Effector memory CD8-positive, alpha-beta T cell (primary cell): ENCODE data around the gene GAS2.

ENCODE experiments used
- ATAC-seq: fragments of 150-1000 bp; cut with Tn5 transposase; replicated peaks from 2 replicates; pipeline ENCODE4 v1.10.0; 2021; ENCODE audit warnings: mild to moderate bottlenecking, moderate library complexity
- DNase-seq, 3 experiments: peaks; one replicate each; pipeline ENCODE4 v3.0.0; 2021
- H3K27ac Mint-ChIP-seq, 2 donors: one replicate each; pipeline ENCODE4 v1.8.0; 2022; ENCODE audit warnings: mild to moderate bottlenecking in 2 of 2, mixed read lengths in 2 of 2, moderate library complexity in 2 of 2
- H3K27me3 Mint-ChIP-seq, 2 donors: one replicate each; pipeline ENCODE4 v1.8.0; 2022; ENCODE audit warnings: mixed read lengths in 2 of 2
- H3K36me3 Mint-ChIP-seq: one replicate; pipeline ENCODE4 v1.8.0; 2022; ENCODE audit warnings: mild to moderate bottlenecking, moderate library complexity, mixed read lengths; ENCODE audit not compliant: insufficient read depth
- H3K4me1 Mint-ChIP-seq, 2 donors: one replicate each; pipeline ENCODE4 v1.8.0; 2022; ENCODE audit warnings: low read depth in 2 of 2, mixed read lengths in 2 of 2
- H3K4me3 Mint-ChIP-seq, 2 donors: one replicate each; pipeline ENCODE4 v1.8.0; 2022; ENCODE audit warnings: mild to moderate bottlenecking in 2 of 2, mixed read lengths in 2 of 2, moderate library complexity in 2 of 2
- H3K9me3 Mint-ChIP-seq, 2 donors: one replicate each; pipeline ENCODE4 v1.8.0; 2022; ENCODE audit warnings: mixed read lengths in 2 of 2

Gene GAS2

DNA sequence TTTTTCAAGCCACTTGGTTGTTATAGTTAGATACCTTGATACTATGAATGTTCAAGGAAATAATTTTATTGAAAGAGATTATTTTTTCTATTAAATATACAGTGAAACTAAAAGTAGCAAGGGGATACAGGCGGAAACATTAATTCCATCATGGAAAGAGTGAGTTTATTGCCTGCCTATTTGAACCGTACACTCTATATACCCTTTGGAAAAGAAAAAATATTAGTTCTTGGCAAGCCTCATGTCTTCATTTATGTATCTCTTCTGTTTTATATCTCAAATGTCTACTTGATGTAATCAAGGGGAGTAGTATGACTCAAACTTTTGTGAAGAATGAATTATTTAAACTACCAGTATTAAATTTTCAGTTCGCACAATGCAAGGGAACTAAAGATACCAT is 54.0 kb downstream of the GAS2 start:
- ATAC-seq (no peak), DNase-seq (no peak)
- Mint-ChIP-seq H3K9me3 (no peaks in the 10 kb centered on the region), H3K4me3 (no peak overlapping the region), H3K4me1 (no peaks in the 10 kb centered on the region), H3K27me3 (no peaks in the 10 kb centered on the region), H3K27ac (no peak overlapping the region), H3K36me3 (no peaks in the 10 kb centered on the region)

DNA sequence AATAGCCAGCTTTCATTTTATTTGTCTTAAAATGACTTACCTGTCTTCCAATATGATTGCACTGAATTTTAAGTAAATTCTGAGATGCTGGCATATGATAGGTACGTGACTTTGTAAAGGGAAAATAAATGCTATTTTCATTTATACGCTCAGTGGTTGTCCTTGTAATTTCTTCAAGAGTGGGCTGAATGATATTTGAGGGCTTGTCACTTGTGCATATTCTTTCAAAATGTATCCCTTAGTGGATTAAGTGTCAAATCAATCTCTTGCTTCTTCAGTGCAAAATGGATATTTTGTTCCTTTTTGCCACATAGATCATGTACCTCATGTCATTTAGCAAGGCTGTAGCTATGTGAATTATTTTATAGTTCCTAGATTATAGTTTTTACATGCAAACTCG is 56.9 kb downstream of the GAS2 start:
- Mint-ChIP-seq H3K27ac (no peak overlapping the region), H3K4me1 (no peaks in the 10 kb centered on the region), H3K4me3 (no peak overlapping the region), H3K9me3 (no peaks in the 10 kb centered on the region), H3K36me3 (no peaks in the 10 kb centered on the region), H3K27me3 (no peaks in the 10 kb centered on the region)
- DNase-seq, result no peak
- no peak for ATAC-seq

DNA sequence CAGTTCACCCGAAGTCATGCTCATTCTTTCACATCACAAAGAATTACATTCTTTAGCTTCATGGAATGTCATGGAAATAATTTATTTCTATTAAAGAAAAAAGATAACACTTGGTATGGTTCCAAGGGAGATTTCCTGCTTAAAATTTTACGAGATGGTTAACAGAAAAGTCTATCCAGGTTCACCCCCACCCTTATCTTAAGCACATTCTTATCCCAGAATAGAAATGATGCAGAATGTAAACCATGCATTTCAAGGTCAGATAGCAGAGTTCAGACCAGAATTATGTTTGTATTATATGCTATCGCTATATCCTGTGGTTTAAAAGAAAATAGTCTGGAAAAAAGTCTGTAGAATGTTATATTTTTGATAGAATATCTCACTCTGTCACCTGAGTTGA is 58.7 kb downstream of the GAS2 start:
- Mint-ChIP-seq H3K4me1 (no peaks in the 10 kb centered on the region), H3K36me3 (no peaks in the 10 kb centered on the region)
- no peak for DNase-seq

DNA sequence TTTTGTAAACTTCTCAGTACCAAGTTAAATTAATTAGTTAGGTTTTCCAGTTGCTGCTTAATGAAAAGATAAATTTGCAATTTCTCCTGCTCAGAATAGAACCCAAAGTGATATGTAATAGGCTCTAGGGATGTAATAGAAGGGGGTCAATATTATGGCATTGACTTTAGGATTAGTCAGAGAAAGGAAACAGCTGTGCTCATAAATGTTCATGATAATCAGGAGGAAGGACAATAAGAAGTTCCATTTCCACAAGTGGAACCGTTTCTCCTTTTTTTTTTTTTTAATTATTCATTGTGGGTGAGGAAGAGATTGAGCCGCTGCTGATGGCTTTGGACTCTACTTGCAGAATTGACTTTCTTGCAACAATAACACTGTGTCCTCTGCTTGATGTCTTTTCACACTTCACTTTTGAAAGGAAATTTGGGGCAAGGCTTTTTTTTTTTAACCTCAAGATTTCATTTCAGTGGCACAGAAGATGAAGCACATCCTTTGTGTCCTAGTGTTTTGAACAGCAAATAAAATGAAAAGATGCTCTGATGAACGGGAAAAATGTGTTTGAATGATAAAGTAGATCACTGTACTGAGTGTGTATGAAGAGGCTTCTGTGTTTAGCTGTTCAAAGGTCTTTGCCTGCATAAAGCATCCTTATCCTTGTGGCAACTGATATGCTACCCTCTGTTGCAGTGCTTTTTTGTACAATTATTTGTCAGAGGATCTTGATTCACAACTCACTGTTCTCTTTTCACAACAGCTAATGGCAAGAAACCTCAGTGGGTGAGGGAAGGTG is 62.4 kb downstream of the GAS2 start:
- Mint-ChIP-seq H3K4me1 (no peaks in the 10 kb centered on the region), H3K9me3 (no peaks in the 10 kb centered on the region), H3K27me3 (no peaks in the 10 kb centered on the region), H3K27ac (no peak overlapping the region), H3K36me3 (no peaks in the 10 kb centered on the region), H3K4me3 (no peak overlapping the region)
- ATAC-seq (no peak), DNase-seq (no peak)

More for the DNA sequence above, 58.7 kb downstream of the GAS2 start:
- Mint-ChIP-seq H3K9me3 (no peaks in the 10 kb centered on the region), H3K27ac (no peak overlapping the region), H3K27me3 (no peaks in the 10 kb centered on the region), H3K4me3 (no peak overlapping the region)
- no peak for ATAC-seq

DNA sequence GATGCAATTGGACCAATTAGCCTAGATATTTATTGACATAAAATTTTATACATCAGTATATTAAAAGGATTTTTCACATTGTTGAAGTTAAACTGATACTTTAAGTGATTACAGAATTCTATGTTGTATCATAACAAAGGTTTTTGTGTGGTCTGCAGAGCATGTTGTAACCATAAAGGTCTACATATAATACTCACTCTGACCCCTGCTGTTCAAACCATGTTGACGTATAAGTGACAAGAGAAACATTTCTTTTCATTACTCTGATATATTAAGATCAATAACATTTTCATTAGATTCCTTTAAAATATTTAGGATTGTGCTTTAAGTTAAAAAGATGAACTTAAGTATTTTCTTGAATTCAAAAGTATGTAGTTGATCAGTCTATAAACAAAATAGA is 63.9 kb downstream of the GAS2 start:
- Mint-ChIP-seq H3K27me3 (no peaks in the 10 kb centered on the region), H3K4me1 (no peaks in the 10 kb centered on the region), H3K27ac (no peak overlapping the region), H3K36me3 (no peaks in the 10 kb centered on the region), H3K4me3 (no peak overlapping the region), H3K9me3 (no peaks in the 10 kb centered on the region)
- DNase-seq, result no peak
- no peak for ATAC-seq

DNA sequence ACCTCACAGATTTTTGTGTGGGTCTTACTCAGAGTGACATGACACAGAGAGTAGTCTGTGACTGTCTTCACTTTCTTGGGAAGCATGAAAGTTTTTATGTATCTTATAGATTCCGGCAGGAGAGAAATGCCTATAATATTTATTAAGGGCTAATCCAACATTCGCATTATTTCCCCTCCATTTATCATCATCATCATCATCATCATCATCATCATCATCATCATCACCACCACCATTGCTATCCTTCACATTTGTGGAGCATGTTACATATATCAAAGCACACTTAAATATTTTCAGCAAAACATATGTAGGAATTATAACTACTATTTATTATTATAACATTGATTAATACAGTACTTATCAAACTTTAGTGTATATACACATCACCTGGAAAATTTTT is 66.2 kb downstream of the GAS2 start:
- no peaks in the 10 kb centered on the region for H3K27me3 Mint-ChIP-seq
- ATAC-seq (no peak), DNase-seq (no peak)
- no peak overlapping the region for H3K4me3 Mint-ChIP-seq
- no peaks in the 10 kb centered on the region for H3K4me1 Mint-ChIP-seq
- no peaks in the 10 kb centered on the region for H3K9me3 Mint-ChIP-seq
- H3K36me3 Mint-ChIP-seq, result no peaks in the 10 kb centered on the region
- H3K27ac Mint-ChIP-seq, result no peak overlapping the region

DNA sequence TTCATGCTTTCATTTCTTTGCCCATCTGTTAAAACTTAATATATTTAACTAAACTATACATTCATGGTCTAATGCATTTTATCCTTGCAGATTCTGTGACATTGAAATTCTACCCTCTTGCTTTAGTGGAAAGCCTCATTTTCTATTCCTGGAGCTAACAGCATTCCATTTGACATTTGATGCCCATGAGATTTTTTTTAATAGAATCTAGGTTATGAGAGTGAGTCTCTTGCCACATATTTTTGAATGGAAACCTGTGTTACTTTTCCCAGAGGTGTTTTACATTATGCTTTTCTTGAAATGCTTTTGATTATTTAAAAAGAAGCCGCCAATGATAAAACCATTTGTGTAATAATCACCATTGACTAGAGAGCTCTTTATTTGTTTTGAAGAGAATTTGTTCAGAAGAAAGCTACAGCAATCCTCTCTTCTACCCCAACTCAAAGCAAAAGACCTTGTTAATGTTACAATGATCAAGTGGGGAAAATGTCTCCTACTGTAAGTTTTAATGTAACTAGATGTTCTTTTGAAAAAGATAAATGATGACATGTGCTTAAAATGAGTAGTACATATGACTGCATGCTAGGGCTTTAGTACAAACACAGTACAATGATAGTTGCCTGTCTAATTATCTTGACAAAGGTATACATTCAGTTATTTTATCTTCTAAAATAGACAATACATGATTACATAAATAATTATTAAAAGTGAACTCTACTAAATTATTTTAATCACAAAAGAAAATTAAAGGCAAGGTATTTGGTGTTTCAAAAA is 67.3 kb downstream of the GAS2 start:
- no peak overlapping the region for H3K27ac Mint-ChIP-seq
- no peaks in the 10 kb centered on the region for H3K4me1 Mint-ChIP-seq
- H3K9me3 Mint-ChIP-seq, result no peaks in the 10 kb centered on the region
- no peak overlapping the region for H3K4me3 Mint-ChIP-seq
- DNase-seq (no peak), ATAC-seq (no peak)
- H3K27me3 Mint-ChIP-seq, result no peaks in the 10 kb centered on the region
- no peaks in the 10 kb centered on the region for H3K36me3 Mint-ChIP-seq

DNA sequence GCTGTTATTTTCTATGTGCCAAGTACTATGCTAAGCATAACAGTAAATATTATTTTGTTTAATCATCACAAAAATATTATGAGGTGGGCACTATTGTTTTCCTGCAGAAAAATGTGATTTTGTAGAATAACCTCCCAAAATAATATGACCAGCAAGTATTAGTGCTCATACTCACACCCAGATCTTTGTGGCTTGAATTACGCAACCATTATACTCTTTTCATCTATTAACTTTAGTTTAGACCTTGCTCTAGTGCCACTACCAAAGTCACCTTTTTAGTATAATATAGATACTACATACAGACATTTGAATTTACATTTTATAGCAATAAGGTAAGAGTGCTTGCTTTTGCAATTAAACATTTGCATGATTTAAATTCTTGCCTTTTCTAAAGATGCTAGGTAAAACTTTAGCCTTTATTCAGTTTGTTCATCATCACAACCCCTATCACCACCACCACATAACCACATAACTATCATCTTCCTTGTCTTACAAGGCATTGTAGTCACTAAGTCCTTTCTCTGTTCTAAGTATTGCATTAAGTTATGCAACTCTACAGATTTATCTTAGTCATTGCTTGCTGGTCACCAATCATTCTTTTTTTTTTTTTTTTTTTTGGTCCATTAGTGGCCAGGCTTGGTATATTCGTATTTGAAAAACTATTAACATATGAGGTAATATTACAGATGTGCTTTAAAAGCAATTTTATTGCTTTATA is 68.4 kb downstream of the GAS2 start:
- Mint-ChIP-seq H3K27ac (no peak overlapping the region), H3K27me3 (no peaks in the 10 kb centered on the region), H3K9me3 (no peaks in the 10 kb centered on the region), H3K4me3 (no peak overlapping the region), H3K4me1 (no peaks in the 10 kb centered on the region), H3K36me3 (no peaks in the 10 kb centered on the region)
- DNase-seq (no peak), ATAC-seq (no peak)

DNA sequence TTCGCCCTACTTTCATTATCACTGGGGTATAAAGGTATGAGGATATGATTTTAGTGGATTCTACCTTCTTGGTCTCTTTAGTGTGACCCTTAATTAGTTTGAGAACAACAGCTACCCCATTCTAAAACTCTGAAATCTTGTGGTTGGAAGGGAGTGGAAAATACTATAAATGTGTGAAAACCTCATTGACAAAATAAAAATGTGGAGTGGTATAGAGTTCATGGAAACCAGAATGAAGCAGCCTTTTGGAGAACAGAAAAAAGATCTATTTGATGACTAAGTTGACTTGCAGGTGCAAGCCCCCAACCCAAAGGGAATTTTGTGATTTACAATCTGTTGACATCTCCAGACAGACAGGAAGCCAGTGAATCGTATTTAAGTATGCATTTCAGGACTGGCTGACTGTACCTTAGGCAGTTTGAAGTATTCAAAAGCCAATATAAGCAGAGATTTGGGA is 75.8 kb downstream of the GAS2 start:
- no peak for DNase-seq
- ATAC-seq, result no peak
- Mint-ChIP-seq H3K27ac (no peak overlapping the region), H3K9me3 (no peaks in the 10 kb centered on the region), H3K4me3 (no peak overlapping the region), H3K27me3 (peaks cover 6 to 20% of the 10 kb centered on the region in 2 donors), H3K36me3 (no peaks in the 10 kb centered on the region), H3K4me1 (no peaks in the 10 kb centered on the region)

DNA sequence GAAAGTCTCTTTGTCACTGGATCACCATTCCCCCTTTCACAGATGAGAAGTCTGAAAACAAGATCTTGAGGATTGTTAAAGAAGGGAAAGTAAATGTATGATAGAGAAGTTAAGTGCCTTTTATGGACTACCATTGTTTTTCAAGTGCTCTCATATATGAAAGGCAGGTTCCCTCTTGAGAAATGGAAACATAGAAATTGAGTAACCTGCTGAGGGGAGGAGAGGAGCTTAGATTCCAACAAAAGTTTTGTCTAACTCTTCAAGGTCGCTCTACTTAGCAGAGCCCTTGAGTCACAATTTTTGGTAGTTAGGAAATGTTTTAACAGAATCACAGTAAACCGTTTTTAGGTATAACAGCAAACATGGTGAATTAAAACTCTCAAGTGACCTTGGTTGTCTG is 83.1 kb downstream of the GAS2 start:
- DNase-seq (no peak), ATAC-seq (no peak)
- H3K27me3 Mint-ChIP-seq, result peaks cover 6 to 12% of the 10 kb centered on the region in 2 donors
- no peak overlapping the region for H3K27ac Mint-ChIP-seq
- no peaks in the 10 kb centered on the region for H3K36me3 Mint-ChIP-seq
- H3K4me3 Mint-ChIP-seq, result no peak overlapping the region
- H3K4me1 Mint-ChIP-seq, result no peaks in the 10 kb centered on the region
- no peaks in the 10 kb centered on the region for H3K9me3 Mint-ChIP-seq

DNA sequence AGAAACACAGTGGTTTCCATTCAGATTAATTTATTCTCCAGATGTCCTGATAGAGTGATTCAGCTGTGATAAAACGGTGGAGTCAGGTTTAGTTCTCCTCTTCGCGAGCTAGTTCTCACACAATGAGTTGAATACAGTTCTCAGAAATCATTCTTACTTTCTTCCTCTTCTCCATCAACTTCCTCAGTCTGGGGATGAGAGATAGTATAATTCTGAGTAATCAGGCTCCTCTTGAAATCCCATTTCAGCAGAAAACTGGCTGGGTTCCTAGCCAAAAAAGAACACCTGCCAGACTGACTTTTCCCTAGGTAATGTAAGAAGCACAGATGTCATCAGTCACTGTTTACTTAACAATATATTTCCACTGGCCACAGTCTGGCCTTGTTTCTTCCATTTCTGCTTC is 86.5 kb downstream of the GAS2 start:
- H3K4me1 Mint-ChIP-seq, result no peaks in the 10 kb centered on the region
- no peak overlapping the region for H3K27ac Mint-ChIP-seq
- H3K36me3 Mint-ChIP-seq, result no peaks in the 10 kb centered on the region
- no peak overlapping the region for H3K4me3 Mint-ChIP-seq
- H3K27me3 Mint-ChIP-seq, result peaks cover 5 to 6% of the 10 kb centered on the region in 2 donors
- no peaks in the 10 kb centered on the region for H3K9me3 Mint-ChIP-seq
- ATAC-seq, result no peak
- DNase-seq, result no peak

DNA sequence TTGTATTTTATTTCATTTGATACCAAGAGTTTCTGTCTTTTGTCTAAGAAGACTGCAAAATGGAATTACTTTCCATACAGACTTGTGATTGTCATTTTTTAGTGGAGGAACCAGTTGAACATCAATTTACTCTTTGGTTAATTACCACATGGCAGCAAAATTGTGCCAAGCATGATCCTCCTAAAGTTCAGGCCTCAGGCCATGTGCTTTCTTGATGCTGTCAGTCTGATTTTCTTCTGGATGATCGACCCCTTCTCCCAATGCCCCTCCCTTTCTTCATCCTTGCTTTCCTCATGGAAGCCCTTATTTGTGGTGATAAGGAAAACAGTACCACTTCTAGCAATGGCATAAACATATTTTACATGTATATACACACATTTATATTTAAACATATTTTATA is 87.0 kb downstream of the GAS2 start:
- DNase-seq (no peak), ATAC-seq (no peak)
- no peaks in the 10 kb centered on the region for H3K4me1 Mint-ChIP-seq
- no peaks in the 10 kb centered on the region for H3K9me3 Mint-ChIP-seq
- H3K27me3 Mint-ChIP-seq, result peaks cover 5 to 6% of the 10 kb centered on the region in 2 donors
- no peaks in the 10 kb centered on the region for H3K36me3 Mint-ChIP-seq
- H3K4me3 Mint-ChIP-seq, result no peak overlapping the region
- H3K27ac Mint-ChIP-seq, result no peak overlapping the region

DNA sequence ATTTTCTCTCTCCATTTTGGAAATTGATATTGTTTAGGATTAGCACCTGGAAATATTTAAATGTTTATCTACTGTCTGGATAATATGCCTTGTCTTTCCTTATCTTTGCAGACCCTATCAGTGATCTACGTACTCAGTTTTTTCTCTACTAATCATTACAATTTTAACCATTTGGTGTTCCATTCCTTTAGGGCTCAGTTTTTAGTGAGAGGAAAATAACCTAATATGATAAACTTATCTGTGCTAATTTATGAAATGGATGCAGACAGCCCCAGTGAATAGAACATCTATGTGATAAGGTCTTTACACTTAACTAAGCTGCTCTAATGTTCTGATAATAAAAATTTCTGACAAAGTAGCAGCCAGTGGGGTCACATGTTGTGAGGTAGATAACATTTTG is 94.7 kb downstream of the GAS2 start:
- no peak for DNase-seq
- Mint-ChIP-seq H3K9me3 (no peaks in the 10 kb centered on the region), H3K4me1 (no peaks in the 10 kb centered on the region), H3K27ac (no peak overlapping the region), H3K27me3 (peaks cover 0 to 8% of the 10 kb centered on the region in 2 donors), H3K4me3 (no peak overlapping the region), H3K36me3 (no peaks in the 10 kb centered on the region)
- ATAC-seq, result no peak

DNA sequence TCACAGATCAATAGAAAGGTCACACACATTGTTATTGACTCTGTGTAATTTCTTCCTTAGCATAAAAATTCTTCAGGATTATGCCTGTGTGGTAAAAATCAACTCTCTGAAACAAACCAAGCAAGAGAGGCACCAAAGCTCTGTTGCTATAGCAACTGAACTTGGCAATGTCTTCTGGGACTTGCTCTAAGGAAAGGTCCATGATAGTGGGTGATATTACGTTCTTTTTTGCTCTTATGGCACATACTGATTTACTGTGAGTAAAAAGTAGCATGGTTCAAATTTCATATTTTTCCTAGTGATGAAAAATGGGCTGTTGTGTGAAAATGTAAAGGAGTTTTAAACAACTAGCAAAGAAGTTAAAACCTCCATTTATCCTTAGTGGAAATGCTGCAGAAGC is 96.8 kb downstream of the GAS2 start:
- Mint-ChIP-seq H3K9me3 (no peaks in the 10 kb centered on the region), H3K27ac (no peak overlapping the region), H3K27me3 (peaks cover 0 to 9% of the 10 kb centered on the region in 2 donors), H3K36me3 (no peaks in the 10 kb centered on the region), H3K4me3 (no peak overlapping the region), H3K4me1 (no peaks in the 10 kb centered on the region)
- DNase-seq, result no peak
- no peak for ATAC-seq
